Measurements from ENCODE around the gene CRTAC1. TPM values are rescaled to one million over a fixed set of nuclear protein-coding genes. Genes with fewer than 3 reads are reported as not detected.

CRTAC1 gene
- total RNA-seq, 1 experiment from 2014 or later, result 1.2 TPM

- Mint-ChIP-seq H3K9me3 (no peaks in the 10 kb centered on the region), H3K27me3 (ENCODE audit: low read depth) (no peaks in the 10 kb centered on the region), H3K4me3 (no peak overlapping the region), H3K4me1 (peaks cover 27% of the 10 kb centered on the region), H3K27ac (no peak overlapping the region), H3K36me3 (no peaks in the 10 kb centered on the region)
- ATAC-seq (no peak), DNase-seq (ENCODE audit: low spot score) (no peak)
- TF ChIP-seq, protein P1, sequence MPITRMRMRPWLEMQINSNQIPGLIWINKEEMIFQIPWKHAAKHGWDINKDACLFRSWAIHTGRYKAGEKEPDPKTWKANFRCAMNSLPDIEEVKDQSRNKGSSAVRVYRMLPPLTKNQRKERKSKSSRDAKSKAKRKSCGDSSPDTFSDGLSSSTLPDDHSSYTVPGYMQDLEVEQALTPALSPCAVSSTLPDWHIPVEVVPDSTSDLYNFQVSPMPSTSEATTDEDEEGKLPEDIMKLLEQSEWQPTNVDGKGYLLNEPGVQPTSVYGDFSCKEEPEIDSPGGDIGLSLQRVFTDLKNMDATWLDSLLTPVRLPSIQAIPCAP (CRISPR knock-in tag; IDR thresholded peaks at IDR 0.05), result no peak
- TF ChIP-seq FOXJ3 (CRISPR knock-in tag; IDR thresholded peaks at IDR 0.05; ENCODE audit: borderline replicate concordance) (no peak), SP1 (CRISPR knock-in tag; conservative IDR thresholded peaks at IDR 0.05) (no peak), MLX (CRISPR knock-in tag; IDR thresholded peaks at IDR 0.05) (no peak), SMAD4 (CRISPR knock-in tag; IDR thresholded peaks at IDR 0.05) (no peak)
- ChIA-PET POLR2A (no interaction called here), CTCF (interaction anchor here (1.2 kb wide), 1 partner anchor 101 kb away, joined by 3 read pairs; no protein-coding TSS in a partner anchor)
Observed at GRCh38 chr10:97892939-97893338, 137.5 kb downstream of the CRTAC1 start.

DNA sequence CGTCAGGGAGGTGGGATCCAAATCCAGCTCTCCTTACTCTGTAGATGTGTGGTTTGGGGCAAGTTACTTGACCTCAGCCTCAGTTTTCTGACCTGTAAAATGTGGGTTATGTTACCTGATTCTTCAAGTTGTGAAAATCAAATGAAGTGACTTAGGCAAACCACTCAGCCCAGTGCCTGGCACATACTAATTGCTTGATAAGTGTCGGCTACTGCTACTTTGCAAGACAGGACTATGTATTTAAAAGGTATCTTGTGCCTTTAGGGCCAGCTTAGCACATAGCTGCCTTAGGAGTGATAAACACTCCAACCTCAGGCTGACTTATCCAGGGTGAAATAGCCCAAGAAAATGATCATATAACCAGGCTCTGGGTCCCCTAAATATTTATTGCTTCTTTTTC is 137.9 kb downstream of the CRTAC1 start:
- ChIA-PET CTCF (interaction anchor here (1.1 kb wide), 1 partner anchor 101 kb away, joined by 4 read pairs; no protein-coding TSS in a partner anchor), POLR2A (no interaction called here)
- TF ChIP-seq GABPB1 (CRISPR knock-in tag; IDR thresholded peaks at IDR 0.05), result no peak
- TF ChIP-seq, protein P2, sequence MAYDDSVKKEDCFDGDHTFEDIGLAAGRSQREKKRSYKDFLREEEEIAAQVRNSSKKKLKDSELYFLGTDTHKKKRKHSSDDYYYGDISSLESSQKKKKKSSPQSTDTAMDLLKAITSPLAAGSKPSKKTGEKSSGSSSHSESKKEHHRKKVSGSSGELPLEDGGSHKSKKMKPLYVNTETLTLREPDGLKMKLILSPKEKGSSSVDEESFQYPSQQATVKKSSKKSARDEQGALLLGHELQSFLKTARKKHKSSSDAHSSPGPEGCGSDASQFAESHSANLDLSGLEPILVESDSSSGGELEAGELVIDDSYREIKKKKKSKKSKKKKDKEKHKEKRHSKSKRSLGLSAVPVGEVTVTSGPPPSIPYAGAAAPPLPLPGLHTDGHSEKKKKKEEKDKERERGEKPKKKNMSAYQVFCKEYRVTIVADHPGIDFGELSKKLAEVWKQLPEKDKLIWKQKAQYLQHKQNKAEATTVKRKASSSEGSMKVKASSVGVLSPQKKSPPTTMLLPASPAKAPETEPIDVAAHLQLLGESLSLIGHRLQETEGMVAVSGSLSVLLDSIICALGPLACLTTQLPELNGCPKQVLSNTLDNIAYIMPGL (CRISPR knock-in tag; IDR thresholded peaks at IDR 0.05), result no peak
- TF ChIP-seq, protein P3, sequence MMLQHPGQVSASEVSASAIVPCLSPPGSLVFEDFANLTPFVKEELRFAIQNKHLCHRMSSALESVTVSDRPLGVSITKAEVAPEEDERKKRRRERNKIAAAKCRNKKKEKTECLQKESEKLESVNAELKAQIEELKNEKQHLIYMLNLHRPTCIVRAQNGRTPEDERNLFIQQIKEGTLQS (CRISPR knock-in tag; conservative IDR thresholded peaks at IDR 0.05), result no peak
- no peak for TF ChIP-seq CREM (CRISPR knock-in tag; IDR thresholded peaks at IDR 0.05)
- no peak for TF ChIP-seq TEAD4 (CRISPR knock-in tag; IDR thresholded peaks at IDR 0.05)
- TF ChIP-seq, protein P4, sequence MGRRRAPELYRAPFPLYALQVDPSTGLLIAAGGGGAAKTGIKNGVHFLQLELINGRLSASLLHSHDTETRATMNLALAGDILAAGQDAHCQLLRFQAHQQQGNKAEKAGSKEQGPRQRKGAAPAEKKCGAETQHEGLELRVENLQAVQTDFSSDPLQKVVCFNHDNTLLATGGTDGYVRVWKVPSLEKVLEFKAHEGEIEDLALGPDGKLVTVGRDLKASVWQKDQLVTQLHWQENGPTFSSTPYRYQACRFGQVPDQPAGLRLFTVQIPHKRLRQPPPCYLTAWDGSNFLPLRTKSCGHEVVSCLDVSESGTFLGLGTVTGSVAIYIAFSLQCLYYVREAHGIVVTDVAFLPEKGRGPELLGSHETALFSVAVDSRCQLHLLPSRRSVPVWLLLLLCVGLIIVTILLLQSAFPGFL (CRISPR knock-in tag; IDR thresholded peaks at IDR 0.05; ENCODE audit: borderline replicate concordance), result no peak
- TF ChIP-seq ERG (CRISPR knock-in tag; IDR thresholded peaks at IDR 0.05), result no peak
- TF ChIP-seq ZNF317 (CRISPR knock-in tag; IDR thresholded peaks at IDR 0.05; ENCODE audit: borderline replicate concordance, low read depth), result no peak
- TF ChIP-seq, protein P5, sequence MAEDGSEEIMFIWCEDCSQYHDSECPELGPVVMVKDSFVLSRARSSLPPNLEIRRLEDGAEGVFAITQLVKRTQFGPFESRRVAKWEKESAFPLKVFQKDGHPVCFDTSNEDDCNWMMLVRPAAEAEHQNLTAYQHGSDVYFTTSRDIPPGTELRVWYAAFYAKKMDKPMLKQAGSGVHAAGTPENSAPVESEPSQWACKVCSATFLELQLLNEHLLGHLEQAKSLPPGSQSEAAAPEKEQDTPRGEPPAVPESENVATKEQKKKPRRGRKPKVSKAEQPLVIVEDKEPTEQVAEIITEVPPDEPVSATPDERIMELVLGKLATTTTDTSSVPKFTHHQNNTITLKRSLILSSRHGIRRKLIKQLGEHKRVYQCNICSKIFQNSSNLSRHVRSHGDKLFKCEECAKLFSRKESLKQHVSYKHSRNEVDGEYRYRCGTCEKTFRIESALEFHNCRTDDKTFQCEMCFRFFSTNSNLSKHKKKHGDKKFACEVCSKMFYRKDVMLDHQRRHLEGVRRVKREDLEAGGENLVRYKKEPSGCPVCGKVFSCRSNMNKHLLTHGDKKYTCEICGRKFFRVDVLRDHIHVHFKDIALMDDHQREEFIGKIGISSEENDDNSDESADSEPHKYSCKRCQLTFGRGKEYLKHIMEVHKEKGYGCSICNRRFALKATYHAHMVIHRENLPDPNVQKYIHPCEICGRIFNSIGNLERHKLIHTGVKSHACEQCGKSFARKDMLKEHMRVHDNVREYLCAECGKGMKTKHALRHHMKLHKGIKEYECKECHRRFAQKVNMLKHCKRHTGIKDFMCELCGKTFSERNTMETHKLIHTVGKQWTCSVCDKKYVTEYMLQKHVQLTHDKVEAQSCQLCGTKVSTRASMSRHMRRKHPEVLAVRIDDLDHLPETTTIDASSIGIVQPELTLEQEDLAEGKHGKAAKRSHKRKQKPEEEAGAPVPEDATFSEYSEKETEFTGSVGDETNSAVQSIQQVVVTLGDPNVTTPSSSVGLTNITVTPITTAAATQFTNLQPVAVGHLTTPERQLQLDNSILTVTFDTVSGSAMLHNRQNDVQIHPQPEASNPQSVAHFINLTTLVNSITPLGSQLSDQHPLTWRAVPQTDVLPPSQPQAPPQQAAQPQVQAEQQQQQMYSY (CRISPR knock-in tag; IDR thresholded peaks at IDR 0.05), result no peak
- Mint-ChIP-seq H3K36me3 (no peaks in the 10 kb centered on the region), H3K27me3 (ENCODE audit: low read depth) (no peaks in the 10 kb centered on the region), H3K4me1 (peaks cover 28% of the 10 kb centered on the region), H3K9me3 (no peaks in the 10 kb centered on the region), H3K27ac (no peak overlapping the region), H3K4me3 (no peak overlapping the region)
- ATAC-seq (no peak), DNase-seq (ENCODE audit: low spot score) (no peak)

Measured in WTC11 (cell line).